ENCODE data around the gene SLC52A3.

DNA sequence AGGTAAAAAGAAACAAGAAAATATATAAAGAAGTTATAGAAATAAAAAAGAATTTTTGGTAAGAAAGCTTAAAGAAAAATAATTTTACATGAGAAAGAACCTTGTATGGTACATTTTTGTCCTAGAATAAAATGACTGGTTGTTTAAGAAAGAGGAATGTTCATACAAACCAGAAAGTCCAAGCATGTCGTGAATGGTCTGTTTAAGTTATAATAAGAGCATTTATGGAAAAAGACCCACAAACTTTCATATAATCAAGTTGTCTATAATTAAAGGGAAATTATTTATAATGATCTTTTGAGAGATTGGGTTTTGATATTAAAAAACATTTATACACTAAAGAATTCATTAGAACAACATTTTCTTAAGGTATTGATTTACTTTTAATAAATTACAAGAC lies 37.4 kb upstream of the SLC52A3 start:
- TF ChIP-seq, protein P1, sequence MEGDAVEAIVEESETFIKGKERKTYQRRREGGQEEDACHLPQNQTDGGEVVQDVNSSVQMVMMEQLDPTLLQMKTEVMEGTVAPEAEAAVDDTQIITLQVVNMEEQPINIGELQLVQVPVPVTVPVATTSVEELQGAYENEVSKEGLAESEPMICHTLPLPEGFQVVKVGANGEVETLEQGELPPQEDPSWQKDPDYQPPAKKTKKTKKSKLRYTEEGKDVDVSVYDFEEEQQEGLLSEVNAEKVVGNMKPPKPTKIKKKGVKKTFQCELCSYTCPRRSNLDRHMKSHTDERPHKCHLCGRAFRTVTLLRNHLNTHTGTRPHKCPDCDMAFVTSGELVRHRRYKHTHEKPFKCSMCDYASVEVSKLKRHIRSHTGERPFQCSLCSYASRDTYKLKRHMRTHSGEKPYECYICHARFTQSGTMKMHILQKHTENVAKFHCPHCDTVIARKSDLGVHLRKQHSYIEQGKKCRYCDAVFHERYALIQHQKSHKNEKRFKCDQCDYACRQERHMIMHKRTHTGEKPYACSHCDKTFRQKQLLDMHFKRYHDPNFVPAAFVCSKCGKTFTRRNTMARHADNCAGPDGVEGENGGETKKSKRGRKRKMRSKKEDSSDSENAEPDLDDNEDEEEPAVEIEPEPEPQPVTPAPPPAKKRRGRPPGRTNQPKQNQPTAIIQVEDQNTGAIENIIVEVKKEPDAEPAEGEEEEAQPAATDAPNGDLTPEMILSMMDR (IDR thresholded peaks at IDR 0.05): no peak
- TF ChIP-seq POLR2AphosphoS5 (IDR thresholded peaks at IDR 0.05) (no peak), POLR2A (IDR thresholded peaks at IDR 0.05) (no peak)
